Colonic mucosa (tissue), 4 donors: Measurements from ENCODE around the gene PLK3. TPM values are rescaled to one million over a fixed set of nuclear protein-coding genes. Genes with fewer than 3 reads are reported as not detected.

ENCODE experiments used
- DNase-seq: peaks from one replicate; pipeline ENCODE4 v3.0.0-alpha.2; 2020
- H3K27ac ChIP-seq: fragments of 200-600 bp; one replicate; pipeline ENCODE4 v1.8.0; 2021
- H3K27me3 ChIP-seq: fragments of 200-600 bp; one replicate; pipeline ENCODE4 v1.8.0; 2021
- H3K36me3 ChIP-seq: fragments of 200-600 bp; one replicate; pipeline ENCODE4 v1.8.0; 2021
- H3K4me1 ChIP-seq: fragments of 200-600 bp; one replicate; pipeline ENCODE4 v1.8.0; 2021; ENCODE audit warnings: mild to moderate bottlenecking
- H3K4me3 ChIP-seq: fragments of 200-600 bp; one replicate; pipeline ENCODE4 v1.8.0; 2021
- H3K9ac ChIP-seq, 2 donors: one replicate each; pipeline ENCODE4 v1.7.0; 2013; ENCODE audit warnings: control low read depth in 2 of 2, low read depth in 2 of 2, low read length in 2 of 2
- H3K9me3 ChIP-seq: fragments of 200-600 bp; one replicate; pipeline ENCODE4 v1.8.0; 2021
- intact Hi-C: fragments of 100-400 bp; cut with DNase I; formaldehyde crosslinking; loops from one replicate; pipeline ENCODE4 v1.14.1; 2022
- total RNA-seq, 2 donors: library from RNA; stranded (reverse); fragmentation: NEBNext Ultra II Directional in 1 of 2; extraction: Animal tissue kit (Norgen Biotek cat#: 25700) in 1 of 2; gene quantifications; one replicate each; pipeline ENCODE4 v1.2.1, GENCODE V29; 2021
- TF ChIP-seq, protein P1 (sequence below): fragments of 200-600 bp; IDR thresholded peaks from one replicate; pipeline ENCODE4 v1.8.0; 2022; ENCODE audit warnings: antibody characterized with exemption, mild to moderate bottlenecking
- donor health status: healthy.
- donor health status: DM: no; HTN: no; CAD: no.
- donor health status: DM: no; HTN: no; CAD: no.

The PLK3 gene
- total RNA-seq, 2 donors from 2014 or later: 7.7 to 8.8 TPM

DNA sequence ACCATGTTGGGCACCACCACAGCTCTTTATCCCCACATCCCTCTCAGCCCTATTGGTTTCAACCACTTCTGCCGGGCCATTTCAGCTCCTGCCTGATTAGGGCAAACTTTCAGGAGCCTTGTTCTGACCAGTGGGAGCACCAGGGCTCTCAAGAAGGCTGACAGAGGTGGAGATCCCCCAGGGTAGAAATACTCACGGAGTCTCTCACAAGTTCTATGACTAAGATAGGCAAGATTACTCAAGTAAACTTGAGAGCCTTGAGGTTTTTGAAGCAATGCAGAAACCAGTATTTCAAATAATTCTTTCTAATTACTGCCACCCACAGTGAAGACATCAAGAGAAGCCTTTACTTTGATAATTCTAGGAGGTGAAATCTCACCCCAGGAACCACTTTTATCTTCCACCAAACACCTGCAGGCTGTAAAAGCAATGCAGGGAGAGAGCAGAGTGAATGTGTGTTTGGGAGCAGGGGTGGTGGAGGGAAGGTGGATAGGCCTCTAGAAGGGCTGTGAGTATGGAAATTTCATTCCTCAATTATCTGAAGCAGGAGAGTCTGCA, 49.5 kb downstream of the PLK3 start:
- no peak overlapping the region for H3K27ac ChIP-seq
- TF ChIP-seq, protein P1, sequence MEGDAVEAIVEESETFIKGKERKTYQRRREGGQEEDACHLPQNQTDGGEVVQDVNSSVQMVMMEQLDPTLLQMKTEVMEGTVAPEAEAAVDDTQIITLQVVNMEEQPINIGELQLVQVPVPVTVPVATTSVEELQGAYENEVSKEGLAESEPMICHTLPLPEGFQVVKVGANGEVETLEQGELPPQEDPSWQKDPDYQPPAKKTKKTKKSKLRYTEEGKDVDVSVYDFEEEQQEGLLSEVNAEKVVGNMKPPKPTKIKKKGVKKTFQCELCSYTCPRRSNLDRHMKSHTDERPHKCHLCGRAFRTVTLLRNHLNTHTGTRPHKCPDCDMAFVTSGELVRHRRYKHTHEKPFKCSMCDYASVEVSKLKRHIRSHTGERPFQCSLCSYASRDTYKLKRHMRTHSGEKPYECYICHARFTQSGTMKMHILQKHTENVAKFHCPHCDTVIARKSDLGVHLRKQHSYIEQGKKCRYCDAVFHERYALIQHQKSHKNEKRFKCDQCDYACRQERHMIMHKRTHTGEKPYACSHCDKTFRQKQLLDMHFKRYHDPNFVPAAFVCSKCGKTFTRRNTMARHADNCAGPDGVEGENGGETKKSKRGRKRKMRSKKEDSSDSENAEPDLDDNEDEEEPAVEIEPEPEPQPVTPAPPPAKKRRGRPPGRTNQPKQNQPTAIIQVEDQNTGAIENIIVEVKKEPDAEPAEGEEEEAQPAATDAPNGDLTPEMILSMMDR: no peak
- intact Hi-C loops: no loop called here
- no peaks in the 10 kb centered on the region for H3K4me1 ChIP-seq
- no peak for DNase-seq
- no peak overlapping the region for H3K4me3 ChIP-seq
- H3K9ac ChIP-seq: no peak overlapping the region
- no peaks in the 10 kb centered on the region for H3K27me3 ChIP-seq
- H3K9me3 ChIP-seq: no peaks in the 10 kb centered on the region
- no peaks in the 10 kb centered on the region for H3K36me3 ChIP-seq

DNA sequence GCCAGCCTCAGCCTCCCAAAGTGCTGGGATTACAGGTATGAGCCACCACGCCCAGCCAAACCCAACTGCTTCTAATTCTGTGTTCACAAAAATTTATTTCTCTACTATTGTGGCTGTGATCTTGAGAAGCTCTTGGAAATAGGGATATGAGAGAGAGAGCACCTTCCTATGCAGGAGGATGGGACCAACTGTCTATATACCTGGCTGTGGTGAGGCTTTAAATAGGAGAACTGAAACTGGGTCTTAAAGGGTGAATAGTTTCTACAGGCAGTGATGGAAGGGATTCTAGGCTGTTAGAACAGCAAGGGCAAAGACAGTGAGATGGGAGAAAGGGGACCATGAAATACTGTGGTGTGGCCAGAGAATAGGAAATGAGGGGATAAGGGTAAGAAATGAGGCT, 51.1 kb downstream of the PLK3 start:
- no peaks in the 10 kb centered on the region for H3K9me3 ChIP-seq
- no peak overlapping the region for H3K27ac ChIP-seq
- H3K9ac ChIP-seq: no peak overlapping the region
- TF ChIP-seq, protein P1: no peak
- no peaks in the 10 kb centered on the region for H3K4me1 ChIP-seq
- H3K36me3 ChIP-seq: no peaks in the 10 kb centered on the region
- DNase-seq: no peak
- H3K4me3 ChIP-seq: no peak overlapping the region
- H3K27me3 ChIP-seq: no peaks in the 10 kb centered on the region
- intact Hi-C loops: no loop called here

DNA sequence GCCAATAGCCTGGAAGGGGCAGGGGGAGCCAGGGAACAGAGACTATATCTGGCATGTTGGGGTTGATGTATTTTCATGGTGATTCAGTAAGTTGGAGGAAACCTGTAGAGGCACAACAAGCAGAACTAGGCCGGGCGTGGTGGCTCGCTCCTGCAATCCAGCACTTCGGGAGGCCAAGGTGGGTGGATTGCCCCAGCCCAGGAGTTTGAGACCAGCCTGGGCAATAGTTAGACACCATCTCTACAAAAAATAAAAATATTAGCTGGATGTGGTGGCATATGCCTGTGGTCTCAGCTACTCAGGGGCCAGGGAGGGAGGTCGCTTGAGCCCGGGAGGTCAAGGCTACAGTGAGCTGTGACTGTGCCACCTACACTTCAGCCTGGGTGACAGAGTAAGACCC, 53.0 kb downstream of the PLK3 start:
- no peak overlapping the region for H3K27ac ChIP-seq

DNA sequence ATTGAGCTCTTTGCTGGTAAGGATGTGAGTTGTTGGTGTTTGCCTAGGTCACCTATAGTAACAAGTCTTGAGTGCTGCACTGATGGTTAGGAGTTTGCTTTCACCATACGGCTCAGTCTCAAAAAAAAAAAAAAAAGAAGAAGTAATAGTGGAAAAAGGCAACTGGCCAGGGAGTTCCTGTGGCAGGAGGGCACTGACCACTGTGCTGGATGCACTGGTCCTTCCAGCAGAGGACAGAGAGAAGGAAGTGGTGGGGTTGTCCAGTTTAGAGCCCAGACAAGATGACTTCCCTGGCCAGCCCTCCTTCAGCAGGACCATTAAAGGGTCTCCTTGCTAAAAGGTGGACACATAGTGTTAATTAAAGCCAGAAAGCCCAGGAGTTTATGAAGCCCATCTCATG, 54.8 kb downstream of the PLK3 start:
- intact Hi-C loops: no loop called here
- no peaks in the 10 kb centered on the region for H3K27me3 ChIP-seq
- H3K27ac ChIP-seq: no peak overlapping the region
- no peak overlapping the region for H3K4me3 ChIP-seq
- no peaks in the 10 kb centered on the region for H3K4me1 ChIP-seq
- no peaks in the 10 kb centered on the region for H3K36me3 ChIP-seq
- no peak overlapping the region for H3K9ac ChIP-seq
- TF ChIP-seq, protein P1: no peak
- no peaks in the 10 kb centered on the region for H3K9me3 ChIP-seq
- DNase-seq: no peak

More for the DNA sequence above, 53.0 kb downstream of the PLK3 start:
- DNase-seq: no peak
- Histone ChIP-seq H3K27me3 (no peaks in the 10 kb centered on the region), H3K36me3 (no peaks in the 10 kb centered on the region), H3K9me3 (no peaks in the 10 kb centered on the region), H3K4me3 (no peak overlapping the region), H3K4me1 (no peaks in the 10 kb centered on the region), H3K9ac (no peak overlapping the region)
- TF ChIP-seq, protein P1: no peak
- intact Hi-C loops: no loop called here

Other genes with a start within 250 kb of the PLK3 start
- 10 to 100 TPM; 26.4 to 29.6 TPM for gene TMEM53, start 125.9 kb upstream of the PLK3 start, total RNA-seq
- 1 to 10 TPM; 1.3 to 5.1 TPM for gene ARMH1, start 125.7 kb upstream of the PLK3 start, total RNA-seq
- gene RNU5D-1, start 69.2 kb upstream of the PLK3 start, total RNA-seq: not detected
- gene KIF2C, start 60.5 kb upstream of the PLK3 start, total RNA-seq: 10 to 100 TPM; 13.6 to 33.2 TPM
- 1,000 to 10,000 TPM; 1,574 to 1,589 TPM for gene RPS8, start 24.8 kb upstream of the PLK3 start, total RNA-seq
- 10 to 100 TPM; 26.0 to 58.9 TPM for gene BEST4, start 12.2 kb upstream of the PLK3 start, total RNA-seq
- under 1 TPM; 0.35 to 0.56 TPM for gene DYNLT4, start 7.0 kb downstream of the PLK3 start, total RNA-seq
- 1 to 10 TPM; 1.6 to 2.5 TPM for gene BTBD19, start 8.1 kb downstream of the PLK3 start, total RNA-seq
- under 1 TPM; 0.48 to 0.52 TPM for gene PTCH2, start 42.9 kb downstream of the PLK3 start, total RNA-seq
- 10 to 100 TPM; 10.9 to 22.7 TPM for gene EIF2B3, start 186.2 kb downstream of the PLK3 start, total RNA-seq
- gene HECTD3, start 210.9 kb downstream of the PLK3 start, total RNA-seq: 100 to 1,000 TPM in 1 of 2 donors, 10 to 100 TPM in 1; 89.1 to 103 TPM
- 10 to 100 TPM; 41.7 to 43.5 TPM for gene UROD, start 211.9 kb downstream of the PLK3 start, total RNA-seq